ENCODE results near the gene FOXD4L3.
"Not testable (repeated sequence)": the region's sequence is repeated elsewhere in the genome, so short reads cannot be mapped to it uniquely, and the experiment has no call there.

Gene FOXD4L3

DNA sequence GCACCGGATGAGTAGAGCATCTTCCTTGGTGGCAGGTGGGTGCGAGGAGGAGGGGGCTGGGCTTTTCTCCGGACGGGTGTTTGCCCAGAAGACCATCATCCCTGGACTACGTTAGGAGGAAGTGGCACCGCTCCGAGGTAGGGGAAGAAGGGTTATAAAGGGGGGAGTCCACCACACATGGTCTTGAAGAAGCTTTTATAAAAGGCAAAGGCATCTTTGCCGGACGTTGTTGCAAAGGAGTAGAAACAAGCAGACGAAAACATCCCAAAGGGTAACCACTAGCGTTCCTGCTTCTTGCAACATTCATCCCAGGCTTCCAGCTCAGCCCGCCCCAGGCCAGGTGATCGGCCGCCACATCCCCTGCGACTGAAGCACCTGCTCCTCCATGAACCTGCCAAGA, at the start of gene FOXD4L3:
Gene FOXD4L3 (plus strand): TSS at position 301 of the 400 bp plus-strand sequence. CDS start 85 bp downstream, at position 386.
- not testable (repeated sequence) for DNase-seq

DNA sequence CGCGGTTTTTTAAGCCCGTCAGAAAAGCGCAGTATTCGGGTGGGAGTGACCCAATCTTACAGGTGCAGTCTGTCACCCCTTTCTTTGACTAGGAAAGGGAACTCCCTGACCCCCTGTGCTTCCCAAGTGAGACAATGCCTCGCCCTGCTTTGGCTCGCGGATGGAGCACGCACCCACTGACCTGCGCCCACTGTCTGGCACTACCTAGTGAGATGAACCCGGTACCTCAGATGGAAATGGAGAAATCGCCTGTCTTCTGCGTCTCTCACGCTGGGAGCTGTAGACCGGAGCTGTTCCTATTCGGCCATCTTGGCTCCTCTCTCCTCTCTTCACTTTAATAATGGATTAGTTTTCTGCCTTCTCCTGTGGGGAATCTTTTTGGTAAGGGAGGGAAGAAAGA, 21.6 kb upstream of the FOXD4L3 start:
- DNase-seq: not testable (repeated sequence)

DNA sequence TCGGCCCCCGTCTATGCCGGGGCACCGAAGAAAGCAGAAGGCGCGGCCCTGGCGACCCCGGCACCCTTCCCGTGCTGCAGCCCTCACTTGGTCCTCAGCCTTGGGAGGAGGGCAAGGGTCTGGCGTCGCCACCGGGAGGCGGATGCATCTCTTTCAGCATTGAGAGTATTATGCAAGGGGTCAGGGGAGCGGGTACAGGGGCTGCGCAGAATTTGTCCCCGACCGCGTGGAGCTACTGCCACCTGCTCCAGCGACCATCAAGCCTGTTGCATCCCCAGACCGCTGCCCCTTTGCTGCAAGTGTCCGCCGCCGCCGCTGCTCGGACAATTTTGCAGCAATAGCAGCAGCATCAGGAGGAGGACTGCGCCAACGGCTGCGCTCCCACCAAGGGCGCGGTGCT, 1.1 kb downstream of the FOXD4L3 start:
- DNase-seq: not testable (repeated sequence)

GRCh38 chr9:68304212-68304611, 1.5 kb downstream of the FOXD4L3 start:
- DNase-seq: not testable (repeated sequence)

- DNase-seq: not testable (repeated sequence)
Observed at GRCh38 chr9:68304777-68305176, 2.1 kb downstream of the FOXD4L3 start.

GRCh38 chr9:68305680-68306285, 3.1 kb downstream of the FOXD4L3 start:
- not testable (repeated sequence) for DNase-seq

GRCh38 chr9:68306391-68306964, 3.8 kb downstream of the FOXD4L3 start:
- DNase-seq: not testable (repeated sequence)

GRCh38 chr9:68307127-68307526, 4.5 kb downstream of the FOXD4L3 start:
- DNase-seq: not testable (repeated sequence)

- DNase-seq: not testable (repeated sequence)
Observed at GRCh38 chr9:68307654-68308053, 5.0 kb downstream of the FOXD4L3 start.

- not testable (repeated sequence) for DNase-seq
Observed at GRCh38 chr9:68311208-68311607, 8.5 kb downstream of the FOXD4L3 start.

- not testable (repeated sequence) for DNase-seq
Observed at GRCh38 chr9:68318209-68318608, 15.5 kb downstream of the FOXD4L3 start.

DNA sequence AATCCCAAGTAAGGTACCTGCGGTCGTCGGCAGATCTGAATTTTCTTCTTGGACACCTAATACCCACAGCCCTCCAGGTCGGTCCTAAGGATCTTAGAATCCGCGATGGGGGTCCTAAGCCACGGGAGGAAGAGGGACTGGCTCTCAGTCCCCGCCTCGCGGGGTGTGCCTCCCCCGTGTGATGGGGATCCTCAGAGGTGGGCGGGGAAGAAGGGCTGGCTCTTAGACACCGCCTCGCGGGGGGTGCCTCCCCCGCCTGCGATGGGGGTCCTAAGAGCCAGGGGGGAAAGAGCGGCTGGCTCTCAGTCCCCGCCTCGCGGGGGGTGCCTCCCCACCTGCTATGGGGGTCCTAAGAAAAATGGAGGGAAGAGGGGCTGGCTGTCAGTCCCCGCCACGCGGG, 21.1 kb downstream of the FOXD4L3 start:
- not testable (repeated sequence) for DNase-seq

- DNase-seq: not testable (repeated sequence)
Observed at GRCh38 chr9:68324518-68324917, 21.9 kb downstream of the FOXD4L3 start.

- not testable (repeated sequence) for DNase-seq
Observed at GRCh38 chr9:68329106-68329505, 26.4 kb downstream of the FOXD4L3 start.

DNA sequence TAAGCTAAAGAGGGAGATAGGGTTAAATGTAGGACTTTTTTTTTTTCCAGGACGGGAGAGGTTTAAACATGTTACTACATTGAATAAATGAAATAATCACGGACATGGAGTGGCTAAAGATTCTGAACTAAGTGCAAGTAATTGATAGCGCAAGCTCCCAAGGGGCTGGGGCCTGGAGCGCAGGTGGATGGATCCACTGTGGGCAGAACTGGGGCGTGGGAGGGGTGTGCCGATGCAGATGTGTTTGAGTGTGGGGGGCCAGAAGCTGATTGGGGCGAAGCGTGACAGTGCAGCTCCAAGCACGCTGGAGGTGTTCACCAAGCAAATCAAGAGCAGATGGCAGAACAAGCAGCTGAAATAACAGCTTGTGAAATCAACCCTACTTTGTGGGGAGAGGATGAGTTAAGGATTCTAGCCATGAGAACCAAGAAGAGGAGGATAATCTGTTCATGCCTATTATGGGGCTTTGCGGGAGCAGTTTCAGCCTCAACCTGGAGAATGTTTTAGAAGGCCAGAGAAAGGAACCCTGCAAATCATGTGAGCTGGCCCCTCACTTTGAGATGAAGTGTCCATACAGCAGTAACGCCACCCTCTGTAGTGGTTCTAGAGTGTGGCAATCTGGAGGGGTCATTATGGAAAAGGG, 28.0 kb downstream of the FOXD4L3 start:
- DNase-seq: not testable (repeated sequence)

- DNase-seq: not testable (repeated sequence)
Observed at GRCh38 chr9:68332122-68332521, 29.5 kb downstream of the FOXD4L3 start.

- not testable (repeated sequence) for DNase-seq
Observed at GRCh38 chr9:68335935-68336334, 33.3 kb downstream of the FOXD4L3 start.

DNA sequence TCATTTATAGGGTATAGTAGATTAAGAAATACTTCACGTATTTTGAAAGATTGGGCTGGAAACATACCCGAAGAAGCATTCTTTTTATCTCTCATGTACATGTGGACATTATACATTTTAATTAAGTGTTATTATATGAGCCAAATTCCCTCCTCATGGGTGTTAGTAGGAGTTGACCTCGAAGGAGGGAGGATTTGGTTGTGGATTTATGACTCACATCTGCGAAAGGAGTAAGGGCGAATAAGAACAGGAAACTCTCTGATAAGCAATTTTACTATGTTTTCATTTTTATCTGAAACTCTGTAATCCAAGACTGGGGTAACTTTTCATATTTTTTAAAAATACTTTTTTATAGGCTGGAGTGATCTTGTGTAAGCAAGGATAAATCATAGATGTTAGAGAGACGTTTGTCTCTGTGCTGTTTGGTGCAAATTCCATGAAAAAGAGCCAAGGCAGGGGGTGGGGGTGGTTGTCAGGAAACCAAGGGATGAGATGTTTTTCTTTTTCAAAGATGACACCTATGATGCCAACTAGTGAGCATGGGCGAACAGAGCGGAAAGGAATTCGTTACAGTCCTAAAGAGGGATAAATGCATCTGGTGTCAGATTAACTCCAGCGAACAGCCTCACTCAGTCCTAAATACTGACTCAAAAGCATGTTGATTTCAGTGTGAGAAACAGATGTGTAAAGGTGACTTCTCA, 34.1 kb downstream of the FOXD4L3 start:
- not testable (repeated sequence) for DNase-seq

DNA sequence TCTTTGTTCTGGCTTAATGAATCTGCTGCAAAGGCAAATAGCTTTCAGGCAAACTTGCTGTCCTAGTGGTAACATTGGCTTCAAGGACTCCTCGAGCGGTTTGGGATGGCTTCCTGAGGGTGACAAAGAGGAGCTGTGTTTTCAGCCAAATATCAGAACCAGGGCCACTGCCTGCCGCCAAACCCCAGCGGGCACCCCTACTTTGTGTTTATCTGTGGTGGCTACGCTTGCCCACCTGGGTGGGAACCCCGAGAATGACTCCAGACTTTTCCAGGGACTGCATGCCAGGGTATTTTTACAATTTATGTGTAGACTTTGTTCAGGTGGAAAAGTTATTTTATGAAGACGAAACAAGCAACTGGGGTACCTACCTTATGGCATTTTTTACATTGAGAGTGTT, 35.3 kb downstream of the FOXD4L3 start:
- not testable (repeated sequence) for DNase-seq

DNA sequence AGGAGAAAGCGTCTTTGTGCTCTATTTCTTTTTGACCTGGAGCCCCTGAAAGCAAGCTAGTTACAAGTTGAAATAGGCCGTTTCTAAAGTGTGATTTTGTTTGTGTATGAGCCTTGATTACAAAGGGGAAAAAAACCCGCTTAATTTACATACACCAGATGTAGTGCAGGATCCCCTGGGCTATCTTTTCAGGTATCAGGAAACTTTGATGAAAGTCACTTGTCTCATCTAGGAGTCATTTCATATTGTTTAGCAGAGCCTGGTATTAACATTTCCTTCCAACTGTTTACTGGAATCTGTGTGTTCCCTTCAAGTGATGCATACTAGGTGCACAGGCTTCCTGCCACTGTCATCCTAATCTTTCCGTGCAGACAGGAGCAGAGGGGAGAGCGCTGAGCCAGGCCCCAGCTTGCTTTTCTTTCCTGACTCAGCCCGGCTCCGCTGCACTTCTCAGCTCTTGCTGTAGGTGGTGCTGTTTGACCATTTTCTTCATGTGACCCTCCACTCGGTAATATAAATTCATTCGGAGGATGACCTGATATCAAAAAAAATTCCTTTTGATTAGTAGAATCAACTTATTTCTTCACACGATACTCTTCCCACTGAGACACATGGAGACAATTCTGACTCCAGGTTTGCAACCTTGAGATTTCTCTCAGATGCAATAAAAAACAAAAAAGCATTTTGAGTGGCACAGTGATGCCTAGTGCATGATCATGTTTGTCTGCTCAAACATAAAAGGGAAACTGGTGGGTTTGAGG, 39.8 kb downstream of the FOXD4L3 start:
- not testable (repeated sequence) for DNase-seq

- DNase-seq: not testable (repeated sequence)
Observed at GRCh38 chr9:68343242-68343641, 40.6 kb downstream of the FOXD4L3 start.

- not testable (repeated sequence) for DNase-seq
Observed at GRCh38 chr9:68343992-68344391, 41.3 kb downstream of the FOXD4L3 start.

- not testable (repeated sequence) for DNase-seq
Observed at GRCh38 chr9:68351689-68352088, 49.0 kb downstream of the FOXD4L3 start.
